Measurements from ENCODE around the gene FLT4. TPM values are rescaled to one million over a fixed set of nuclear protein-coding genes. Genes with fewer than 3 reads are reported as not detected.

FLT4 gene
- total RNA-seq, 2 donors from 2014 or later = 3.1 to 3.3 TPM

GRCh38 chr5:180642181-180642775 lies 7.1 kb downstream of the FLT4 start:
- DNase-seq = no peak
- intact Hi-C loops (cut with DNase I) = no loop called here
- Histone ChIP-seq H3K9ac (ENCODE audit: low read depth in 2 of 2, low read length in 2 of 2) (no peak overlapping the region), H3K4me1 (no peaks in the 10 kb centered on the region), H3K36me3 (no peaks in the 10 kb centered on the region), H3K27me3 (no peaks in the 10 kb centered on the region), H3K27ac (no peak overlapping the region), H3K4me3 (no peak overlapping the region), H3K9me3 (no peaks in the 10 kb centered on the region)
- TF ChIP-seq CTCF (IDR thresholded peaks at IDR 0.05) = no peak

- no peak for DNase-seq
- no peaks in the 10 kb centered on the region for H3K27me3 ChIP-seq
- H3K4me3 ChIP-seq = no peak overlapping the region
- no peak overlapping the region for H3K9ac ChIP-seq (ENCODE audit: low read depth in 2 of 2, low read length in 2 of 2)
- no peaks in the 10 kb centered on the region for H3K9me3 ChIP-seq
- H3K27ac ChIP-seq = no peak overlapping the region
- intact Hi-C loops (cut with DNase I) = no loop called here
- H3K36me3 ChIP-seq = no peaks in the 10 kb centered on the region
- TF ChIP-seq CTCF (IDR thresholded peaks at IDR 0.05) = no peak
- H3K4me1 ChIP-seq = no peaks in the 10 kb centered on the region
Observed at GRCh38 chr5:180641566-180641900, 7.9 kb downstream of the FLT4 start.

GRCh38 chr5:180640861-180641565 lies 8.4 kb downstream of the FLT4 start:
- no peaks in the 10 kb centered on the region for H3K36me3 ChIP-seq
- H3K27me3 ChIP-seq = no peaks in the 10 kb centered on the region
- no peaks in the 10 kb centered on the region for H3K4me1 ChIP-seq
- no peaks in the 10 kb centered on the region for H3K9me3 ChIP-seq
- H3K4me3 ChIP-seq = no peak overlapping the region
- peak; percentile 14 for DNase-seq
- intact Hi-C loops (cut with DNase I) = no loop called here
- H3K9ac ChIP-seq (ENCODE audit: low read depth in 2 of 2, low read length in 2 of 2) = no peak overlapping the region
- H3K27ac ChIP-seq = no peak overlapping the region
- TF ChIP-seq CTCF (IDR thresholded peaks at IDR 0.05) = no peak

- no peak overlapping the region for H3K4me3 ChIP-seq
- no peaks in the 10 kb centered on the region for H3K4me1 ChIP-seq
- H3K27me3 ChIP-seq = no peaks in the 10 kb centered on the region
- H3K27ac ChIP-seq = no peak overlapping the region
- intact Hi-C loops (cut with DNase I) = no loop called here
- no peak for TF ChIP-seq CTCF (IDR thresholded peaks at IDR 0.05)
- no peak overlapping the region for H3K9ac ChIP-seq (ENCODE audit: low read depth in 2 of 2, low read length in 2 of 2)
- DNase-seq = no peak
- no peaks in the 10 kb centered on the region for H3K36me3 ChIP-seq
- H3K9me3 ChIP-seq = no peaks in the 10 kb centered on the region
Observed at GRCh38 chr5:180640611-180640860, 8.9 kb downstream of the FLT4 start.

- H3K9ac ChIP-seq (ENCODE audit: low read depth in 2 of 2, low read length in 2 of 2) = no peak overlapping the region
- H3K4me3 ChIP-seq = no peak overlapping the region
- no peaks in the 10 kb centered on the region for H3K36me3 ChIP-seq
- no peaks in the 10 kb centered on the region for H3K4me1 ChIP-seq
- no peak overlapping the region for H3K27ac ChIP-seq
- no peaks in the 10 kb centered on the region for H3K9me3 ChIP-seq
- peak; percentile 15 for DNase-seq
- intact Hi-C loops (cut with DNase I) = no loop called here
- H3K27me3 ChIP-seq = no peaks in the 10 kb centered on the region
- no peak for TF ChIP-seq CTCF (IDR thresholded peaks at IDR 0.05)
Observed at GRCh38 chr5:180639741-180640610, 9.4 kb downstream of the FLT4 start.

Data from colonic mucosa (tissue), 4 donors.